Activated T-cell treated with anti-CD3 and anti-CD28 coated beads, Interleukin-2, amount 50 U/mL, for 24 hours (primary cell): ENCODE measurements around the gene TRIM40.

ENCODE experiments used
- DNase-seq: peaks from one replicate; pipeline ENCODE4 v3.0.0-alpha.2; 2020
- H3K27ac Mint-ChIP-seq: 2 replicates; pipeline ENCODE4 v1.8.0; 2020; ENCODE audit warnings: mild to moderate bottlenecking, mixed read lengths
- H3K27me3 Mint-ChIP-seq: 2 replicates; pipeline ENCODE4 v1.8.0; 2020; ENCODE audit warnings: mixed read lengths
- H3K36me3 Mint-ChIP-seq: 2 replicates; pipeline ENCODE4 v1.8.0; 2020; ENCODE audit warnings: low read depth, mixed read lengths
- H3K4me1 Mint-ChIP-seq: 2 replicates; pipeline ENCODE4 v1.8.0; 2020; ENCODE audit warnings: low read depth, mixed read lengths
- H3K4me3 Mint-ChIP-seq: 2 replicates; pipeline ENCODE4 v1.8.0; 2020; ENCODE audit warnings: mild to moderate bottlenecking, moderate library complexity, mixed read lengths
- H3K9me3 Mint-ChIP-seq: 2 replicates; pipeline ENCODE4 v1.8.0; 2020; ENCODE audit warnings: mixed read lengths

Gene TRIM40

DNA sequence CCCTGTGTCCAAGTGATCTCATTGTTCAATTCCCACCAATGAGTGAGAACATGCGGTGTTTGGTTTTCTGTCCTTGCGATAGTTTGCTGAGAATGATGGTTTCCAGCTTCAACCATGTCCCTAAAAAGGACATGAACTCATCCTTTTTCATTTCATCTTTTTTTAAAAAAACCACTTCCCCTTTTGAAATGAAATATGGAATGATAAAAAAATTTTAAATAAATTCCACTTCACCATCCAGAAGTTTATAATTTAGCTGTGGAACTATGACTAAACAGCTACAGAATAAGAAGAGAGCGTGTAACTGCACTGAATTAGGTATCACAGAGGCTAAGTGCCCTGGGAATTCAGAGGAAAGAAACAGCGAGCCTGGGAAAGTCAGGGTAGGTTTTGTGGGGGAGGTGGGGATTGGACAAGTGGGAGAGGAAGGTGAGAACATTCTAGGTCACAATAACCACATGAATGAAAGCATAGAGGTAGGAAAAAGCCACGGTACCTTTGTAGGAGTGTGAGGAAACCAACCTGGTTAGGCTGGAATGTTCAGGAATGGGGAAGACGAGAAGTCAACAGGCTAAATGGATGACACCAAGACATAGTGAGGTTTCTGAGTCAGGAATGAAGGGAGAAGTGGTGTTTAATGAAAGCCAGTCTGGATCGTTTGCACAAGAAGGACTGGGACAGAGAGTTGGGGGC is 14.1 kb downstream of the TRIM40 start:
- DNase-seq: no peak
- Mint-ChIP-seq H3K4me1 (peaks cover 4% of the 10 kb centered on the region), H3K27me3 (peaks cover 37% of the 10 kb centered on the region), H3K9me3 (no peaks in the 10 kb centered on the region), H3K27ac (no peak overlapping the region), H3K4me3 (no peak overlapping the region), H3K36me3 (no peaks in the 10 kb centered on the region)

DNA sequence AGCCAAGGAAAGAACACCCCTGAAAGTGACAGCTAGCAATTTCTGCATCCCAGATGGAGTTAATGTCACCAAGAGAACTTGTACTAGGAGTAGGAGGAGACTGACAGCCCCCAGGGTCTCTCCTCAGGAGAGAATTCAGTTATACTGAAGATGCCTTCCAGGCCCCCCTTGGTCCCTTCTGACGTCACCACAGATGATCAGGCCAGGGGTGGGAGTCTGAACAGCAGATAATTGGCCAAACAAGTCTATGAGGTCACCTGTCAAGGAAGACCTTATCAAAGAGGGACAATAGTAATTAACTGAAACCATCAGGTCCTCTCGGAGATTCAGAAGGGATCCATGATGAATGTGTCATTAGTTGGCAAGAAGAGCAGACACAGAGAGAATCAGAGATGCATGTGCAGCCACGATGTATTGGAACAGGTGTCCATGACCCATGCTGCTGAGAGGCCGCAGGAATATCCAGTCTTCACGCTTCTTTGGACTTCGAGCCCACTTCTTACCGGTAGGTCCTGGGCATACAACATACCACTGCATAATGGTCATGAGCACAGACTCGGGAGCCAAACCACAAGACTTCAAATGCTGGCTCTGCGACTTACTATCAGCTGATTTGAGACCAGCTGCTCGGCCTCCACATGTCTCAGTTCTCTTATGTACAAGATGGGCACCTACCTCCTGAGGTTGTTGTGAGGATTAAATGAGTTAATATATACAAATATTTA is 14.9 kb downstream of the TRIM40 start:
- Mint-ChIP-seq H3K4me3 (no peak overlapping the region), H3K9me3 (no peaks in the 10 kb centered on the region), H3K27ac (no peak overlapping the region), H3K27me3 (peaks cover 36% of the 10 kb centered on the region), H3K4me1 (peaks cover 4% of the 10 kb centered on the region), H3K36me3 (no peaks in the 10 kb centered on the region)
- DNase-seq: no peak

DNA sequence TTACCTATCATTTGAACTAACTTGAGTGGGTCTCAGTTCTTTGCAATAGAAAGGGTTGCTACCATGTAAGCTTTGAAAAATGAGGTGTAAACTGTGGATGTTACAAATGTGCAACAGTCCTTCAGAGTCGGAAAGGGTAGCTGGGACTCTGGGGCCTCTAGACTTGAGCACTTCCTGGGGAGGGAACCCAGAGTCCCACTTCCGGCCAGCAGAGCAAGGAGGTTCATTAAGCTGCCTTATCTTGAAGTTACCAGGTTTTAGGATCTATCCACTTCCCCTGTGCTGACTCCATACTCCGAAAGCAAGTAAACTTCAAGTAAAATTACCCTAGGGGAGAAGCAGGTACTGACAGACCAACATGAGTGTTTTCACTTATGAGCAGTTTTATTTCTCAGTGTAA is 15.6 kb downstream of the TRIM40 start:
- Mint-ChIP-seq H3K27ac (no peak overlapping the region), H3K4me1 (peaks cover 4% of the 10 kb centered on the region), H3K4me3 (no peak overlapping the region), H3K27me3 (peaks cover 38% of the 10 kb centered on the region), H3K9me3 (no peaks in the 10 kb centered on the region), H3K36me3 (no peaks in the 10 kb centered on the region)
- DNase-seq: no peak

DNA sequence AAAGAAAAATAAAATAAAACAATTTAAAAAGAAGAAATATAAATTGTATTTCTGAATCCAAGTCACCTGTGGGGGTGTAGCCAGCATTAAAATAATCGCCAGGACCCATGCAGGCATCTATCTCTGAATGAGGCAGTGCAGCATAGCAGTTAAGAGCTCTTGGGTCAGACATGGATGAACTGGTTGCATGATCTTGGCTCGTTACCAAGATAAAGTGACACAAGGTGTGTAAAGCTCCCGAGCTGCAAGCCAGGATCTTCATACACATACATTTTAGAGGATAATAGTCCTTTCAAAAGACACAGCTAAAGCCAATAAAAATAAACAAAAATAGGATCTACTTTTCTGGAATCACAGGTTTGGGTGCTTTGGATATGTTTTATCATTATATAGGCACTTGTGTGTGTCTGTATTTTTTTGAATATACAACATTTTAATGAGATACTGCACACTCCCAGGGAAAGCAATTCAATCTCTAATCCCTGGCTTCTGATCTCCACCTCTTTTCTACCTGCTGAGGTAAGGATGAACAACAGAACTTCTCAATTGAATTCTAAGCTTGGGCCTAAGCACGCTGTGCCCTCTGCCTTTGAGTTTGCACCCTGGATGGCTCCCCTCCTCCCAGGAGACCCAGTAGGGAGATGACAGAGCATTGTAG is 16.2 kb downstream of the TRIM40 start:
- peaks cover 38% of the 10 kb centered on the region for H3K27me3 Mint-ChIP-seq
- no peak overlapping the region for H3K4me3 Mint-ChIP-seq
- no peak overlapping the region for H3K27ac Mint-ChIP-seq
- H3K4me1 Mint-ChIP-seq: peaks cover 4% of the 10 kb centered on the region
- no peaks in the 10 kb centered on the region for H3K9me3 Mint-ChIP-seq
- no peaks in the 10 kb centered on the region for H3K36me3 Mint-ChIP-seq
- no peak for DNase-seq

GRCh38 chr6:30152910-30153610 is 17.1 kb downstream of the TRIM40 start:
- H3K4me1 Mint-ChIP-seq: peaks cover 6% of the 10 kb centered on the region
- no peak overlapping the region for H3K27ac Mint-ChIP-seq
- H3K27me3 Mint-ChIP-seq: peaks cover 32% of the 10 kb centered on the region
- H3K4me3 Mint-ChIP-seq: no peak overlapping the region
- no peaks in the 10 kb centered on the region for H3K36me3 Mint-ChIP-seq
- no peaks in the 10 kb centered on the region for H3K9me3 Mint-ChIP-seq
- DNase-seq: no peak

- H3K4me3 Mint-ChIP-seq: no peak overlapping the region
- no peak overlapping the region for H3K27ac Mint-ChIP-seq
- H3K36me3 Mint-ChIP-seq: no peaks in the 10 kb centered on the region
- H3K9me3 Mint-ChIP-seq: no peaks in the 10 kb centered on the region
- H3K27me3 Mint-ChIP-seq: peaks cover 41% of the 10 kb centered on the region
- DNase-seq: no peak
- H3K4me1 Mint-ChIP-seq: peaks cover 16% of the 10 kb centered on the region
These were observed 18.1 kb downstream of the TRIM40 start for GRCh38 chr6:30154061-30154460.

- no peaks in the 10 kb centered on the region for H3K9me3 Mint-ChIP-seq
- peaks cover 47% of the 10 kb centered on the region for H3K27me3 Mint-ChIP-seq
- no peak for DNase-seq
- peaks cover 19% of the 10 kb centered on the region for H3K4me1 Mint-ChIP-seq
- H3K4me3 Mint-ChIP-seq: no peak overlapping the region
- no peaks in the 10 kb centered on the region for H3K36me3 Mint-ChIP-seq
- H3K27ac Mint-ChIP-seq: no peak overlapping the region
These were observed 19.0 kb downstream of the TRIM40 start for GRCh38 chr6:30154709-30155519.

GRCh38 chr6:30155520-30156261 is 19.8 kb downstream of the TRIM40 start:
- Mint-ChIP-seq H3K9me3 (no peaks in the 10 kb centered on the region), H3K36me3 (no peaks in the 10 kb centered on the region), H3K4me1 (peaks cover 19% of the 10 kb centered on the region), H3K27me3 (peaks cover 45% of the 10 kb centered on the region), H3K27ac (no peak overlapping the region), H3K4me3 (no peak overlapping the region)
- no peak for DNase-seq

DNA sequence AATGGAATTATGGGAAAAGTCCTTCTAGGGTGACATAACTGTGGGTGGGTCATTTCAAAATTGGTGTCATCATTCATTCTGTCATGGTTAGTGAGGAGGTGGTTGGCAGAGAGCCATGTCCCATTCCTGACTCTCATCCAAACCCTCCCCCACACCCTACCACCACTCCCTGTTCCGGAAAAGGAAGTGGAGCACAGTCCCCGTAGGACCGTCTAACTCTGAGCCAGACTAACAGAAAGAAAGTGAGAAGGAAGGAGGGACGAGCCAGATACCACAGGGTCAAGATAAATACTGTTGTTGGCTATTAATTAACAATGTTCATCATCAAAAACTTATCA is 20.3 kb downstream of the TRIM40 start:
- peaks cover 19% of the 10 kb centered on the region for H3K4me1 Mint-ChIP-seq
- no peak overlapping the region for H3K4me3 Mint-ChIP-seq
- H3K27me3 Mint-ChIP-seq: peaks cover 45% of the 10 kb centered on the region
- no peak overlapping the region for H3K27ac Mint-ChIP-seq
- no peaks in the 10 kb centered on the region for H3K9me3 Mint-ChIP-seq
- DNase-seq: no peak
- no peaks in the 10 kb centered on the region for H3K36me3 Mint-ChIP-seq

- H3K9me3 Mint-ChIP-seq: no peaks in the 10 kb centered on the region
- no peak overlapping the region for H3K27ac Mint-ChIP-seq
- no peaks in the 10 kb centered on the region for H3K36me3 Mint-ChIP-seq
- peaks cover 15% of the 10 kb centered on the region for H3K4me1 Mint-ChIP-seq
- peaks cover 45% of the 10 kb centered on the region for H3K27me3 Mint-ChIP-seq
- DNase-seq: no peak
- H3K4me3 Mint-ChIP-seq: no peak overlapping the region
These were observed 20.8 kb downstream of the TRIM40 start for GRCh38 chr6:30156774-30157173.

DNA sequence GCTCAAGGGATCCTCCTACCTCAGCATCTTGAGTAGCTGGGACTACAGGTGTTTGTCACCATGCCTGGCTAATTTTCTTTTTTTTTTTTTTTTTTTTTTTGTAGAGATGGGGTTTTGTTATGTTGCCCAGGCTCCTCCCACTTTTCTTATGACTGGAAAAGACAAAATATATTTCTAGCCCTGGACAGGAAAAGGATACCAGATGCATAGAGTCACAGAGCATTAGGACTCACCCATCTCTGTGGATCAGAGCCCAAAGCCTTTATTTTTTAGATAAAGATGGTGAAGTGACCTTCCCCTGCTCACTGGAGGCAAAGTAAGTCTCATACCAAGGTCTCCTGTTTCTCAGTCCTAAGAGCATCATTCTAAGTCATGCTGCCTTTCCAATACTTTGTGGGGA is 21.6 kb downstream of the TRIM40 start:
- peaks cover 45% of the 10 kb centered on the region for H3K27me3 Mint-ChIP-seq
- no peaks in the 10 kb centered on the region for H3K9me3 Mint-ChIP-seq
- no peak for DNase-seq
- H3K36me3 Mint-ChIP-seq: no peaks in the 10 kb centered on the region
- H3K27ac Mint-ChIP-seq: no peak overlapping the region
- no peak overlapping the region for H3K4me3 Mint-ChIP-seq
- H3K4me1 Mint-ChIP-seq: peaks cover 19% of the 10 kb centered on the region

DNA sequence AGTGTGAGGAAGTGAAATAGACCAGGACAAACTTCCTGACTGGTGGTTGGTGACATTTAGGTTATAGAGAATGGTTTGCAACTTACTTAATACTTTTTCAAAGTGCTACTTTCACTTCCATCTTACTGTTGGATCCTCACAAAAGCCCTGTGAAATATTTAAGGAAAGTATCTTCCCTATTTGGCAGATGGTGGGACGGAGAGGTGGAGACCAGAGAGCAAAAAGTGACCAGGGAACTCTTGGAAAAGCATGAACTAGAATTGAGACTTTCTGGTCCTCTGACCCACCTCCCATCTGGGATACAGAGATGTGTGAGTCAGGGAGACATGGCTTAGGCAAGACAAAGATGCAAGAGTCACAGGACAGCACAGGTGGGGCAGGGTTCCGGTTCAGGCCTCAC is 22.1 kb downstream of the TRIM40 start:
- H3K9me3 Mint-ChIP-seq: no peaks in the 10 kb centered on the region
- H3K27me3 Mint-ChIP-seq: peaks cover 45% of the 10 kb centered on the region
- peaks cover 21% of the 10 kb centered on the region for H3K4me1 Mint-ChIP-seq
- H3K4me3 Mint-ChIP-seq: no peak overlapping the region
- no peak for DNase-seq
- H3K36me3 Mint-ChIP-seq: no peaks in the 10 kb centered on the region
- H3K27ac Mint-ChIP-seq: no peak overlapping the region

- H3K4me3 Mint-ChIP-seq: no peak overlapping the region
- no peak overlapping the region for H3K27ac Mint-ChIP-seq
These were observed 22.6 kb downstream of the TRIM40 start for GRCh38 chr6:30158475-30159040.

More at GRCh38 chr6:30158475-30159040, 22.6 kb downstream of the TRIM40 start:
- Mint-ChIP-seq H3K4me1 (peaks cover 26% of the 10 kb centered on the region), H3K9me3 (no peaks in the 10 kb centered on the region), H3K27me3 (peaks cover 44% of the 10 kb centered on the region), H3K36me3 (no peaks in the 10 kb centered on the region)
- DNase-seq: no peak
